ENCODE data around the gene SKA3.
"Not testable (repeated sequence)": the region's sequence is repeated elsewhere in the genome, so short reads cannot be mapped to it uniquely, and the experiment has no call there.

Gene SKA3

DNA sequence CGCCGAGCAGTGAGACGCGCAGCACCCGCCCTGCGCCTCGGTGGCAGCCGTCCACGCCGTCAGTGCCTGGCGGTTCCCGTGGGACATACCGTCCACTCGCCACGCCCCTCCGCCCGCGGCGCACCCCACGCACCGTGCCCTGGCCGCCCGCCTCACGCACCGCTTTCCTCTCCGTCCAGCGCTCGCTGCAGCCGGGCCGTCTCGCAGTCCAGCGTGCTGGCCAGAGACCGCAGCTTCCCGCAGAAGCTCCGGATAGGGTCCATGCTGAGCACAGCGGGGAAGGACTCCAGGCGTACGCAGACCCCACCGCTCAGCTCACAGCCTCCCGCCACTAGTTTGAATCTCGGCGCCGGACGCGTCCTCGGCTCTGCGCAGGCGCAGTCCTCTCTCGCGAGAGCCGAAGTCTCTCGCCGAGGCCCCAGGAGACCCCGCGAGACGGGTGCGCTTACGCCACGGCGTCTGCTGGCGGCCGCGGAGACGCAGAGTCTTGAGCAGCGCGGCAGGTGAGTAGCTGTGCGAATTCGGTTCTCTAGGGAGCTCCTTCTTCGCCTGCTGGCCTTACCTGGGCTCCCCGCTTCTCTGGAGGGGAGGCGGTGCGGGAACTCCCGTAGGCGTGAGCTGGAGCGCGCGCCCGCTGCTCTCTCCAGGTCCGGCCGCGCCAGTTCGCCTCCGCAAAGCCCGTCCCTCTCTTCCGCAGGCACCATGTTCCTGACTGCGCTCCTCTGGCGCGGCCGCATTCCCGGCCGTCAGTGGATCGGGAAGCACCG, at the start of gene SKA3, which contains the start of gene MRPL57:
TSS of gene SKA3 (minus strand) at position 338 of the 767 bp plus-strand sequence. CDS start at position 263, 75 bp downstream.
TSS of gene MRPL57 (plus strand) at position 444 of the 767 bp plus-strand sequence. CDS start at position 703, 259 bp downstream.
- peak; percentile 87 to 90 (median 87) for DNase-seq (ENCODE audit: low read depth in 3 of 3)

DNA sequence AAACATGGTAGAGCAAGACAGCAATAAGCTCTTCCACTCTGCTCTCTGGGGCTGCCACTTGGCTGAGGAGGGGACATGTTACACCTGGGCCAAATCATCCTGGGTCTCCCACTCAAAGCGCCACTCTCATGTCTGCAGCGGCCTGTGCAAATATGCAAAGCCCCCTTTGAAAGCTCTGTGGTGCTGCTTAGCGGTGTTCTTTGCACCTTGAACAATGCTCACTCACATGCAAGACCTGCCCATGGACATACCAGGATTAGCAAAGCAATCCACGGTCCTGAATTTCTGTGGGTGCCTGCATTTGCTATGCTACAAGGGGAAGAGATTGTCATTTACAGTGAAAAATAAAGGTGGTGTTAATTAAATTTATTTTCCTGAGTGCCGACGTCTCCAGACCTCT, 48.7 kb upstream of the SKA3 start:
- no peak for DNase-seq (ENCODE audit: low read depth in 3 of 3)

DNA sequence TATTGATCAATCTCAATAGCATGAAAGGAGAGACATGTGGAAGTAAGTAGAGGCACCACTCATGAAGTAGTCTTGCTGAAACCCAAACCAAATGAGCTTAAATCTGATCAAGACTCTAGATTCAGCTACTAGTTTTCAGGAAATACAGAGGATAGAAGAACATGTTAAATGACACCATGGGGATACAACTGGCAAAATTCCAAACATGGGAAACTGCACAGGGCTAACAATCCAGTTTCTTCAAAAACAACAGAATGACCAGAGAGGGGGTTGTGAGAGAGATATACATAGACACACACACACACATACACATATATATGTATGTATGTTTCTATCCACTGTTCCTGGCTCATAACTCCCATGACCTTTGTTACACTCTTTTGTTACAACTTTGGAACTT, 44.9 kb upstream of the SKA3 start:
- DNase-seq (ENCODE audit: low read depth in 3 of 3), result no peak

- DNase-seq (ENCODE audit: low read depth in 3 of 3), result not testable (repeated sequence)
Observed at GRCh38 chr13:21219716-21220115, 43.4 kb upstream of the SKA3 start.

DNA sequence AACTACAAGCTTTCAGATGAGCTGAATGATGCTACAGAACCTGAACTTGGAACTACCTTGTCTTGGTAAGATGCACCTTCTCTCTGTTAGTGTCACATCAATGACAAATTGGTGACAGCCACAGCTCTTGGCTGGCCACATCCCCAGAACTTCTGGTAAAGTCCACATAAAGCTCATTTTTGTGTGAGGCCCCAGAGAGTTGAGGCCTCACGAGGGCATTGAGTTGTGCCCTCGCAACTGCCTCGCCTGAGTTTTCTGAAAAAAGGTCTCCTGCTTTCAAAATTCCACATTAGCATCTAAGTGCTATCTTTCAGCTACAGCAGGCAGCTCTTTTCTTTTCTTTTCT, 42.7 kb upstream of the SKA3 start:
- no peak for DNase-seq (ENCODE audit: low read depth in 3 of 3)

- no peak for DNase-seq (ENCODE audit: low read depth in 3 of 3)
Observed at GRCh38 chr13:21218351-21219035, 42.1 kb upstream of the SKA3 start.

DNA sequence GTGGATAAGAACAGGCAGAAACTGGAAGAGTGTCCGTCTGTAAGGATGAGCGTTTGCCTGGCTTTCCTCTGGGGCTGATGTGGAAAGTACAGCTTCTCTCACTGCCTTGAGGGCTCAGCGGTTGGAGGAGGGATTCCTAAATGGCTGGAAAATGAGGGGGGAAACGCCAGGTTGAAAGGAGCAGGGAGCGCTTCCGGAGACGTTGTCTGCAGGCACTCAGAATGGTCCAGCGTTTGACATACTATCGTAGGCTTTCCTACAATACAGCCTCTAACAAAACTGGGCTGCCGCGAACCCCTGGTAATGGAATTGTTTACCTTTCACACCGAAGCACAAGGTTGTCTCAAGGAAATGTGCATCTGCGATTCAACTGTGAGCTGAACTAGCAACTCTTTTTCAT, 40.0 kb upstream of the SKA3 start:
- DNase-seq (ENCODE audit: low read depth in 3 of 3), result no peak

DNA sequence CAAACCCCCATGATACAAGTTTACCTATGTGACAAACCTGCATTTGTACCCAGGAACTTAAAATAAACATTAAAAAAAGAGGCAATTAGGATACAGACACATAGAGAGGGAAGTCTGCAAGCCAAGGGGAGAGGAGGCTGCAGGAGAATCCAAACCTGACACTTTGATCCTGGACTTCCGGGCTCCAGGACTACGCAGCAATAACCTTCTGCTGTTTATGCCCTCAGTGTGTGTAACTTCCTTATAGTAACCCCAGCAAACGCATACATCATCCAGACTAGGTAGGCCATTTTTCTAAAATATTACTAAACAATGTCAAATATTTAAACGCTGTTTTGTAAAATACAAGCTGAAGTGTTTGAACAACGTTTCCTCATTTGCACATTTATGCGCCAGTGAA, 39.1 kb upstream of the SKA3 start:
- not testable (repeated sequence) for DNase-seq (ENCODE audit: low read depth in 3 of 3)

DNA sequence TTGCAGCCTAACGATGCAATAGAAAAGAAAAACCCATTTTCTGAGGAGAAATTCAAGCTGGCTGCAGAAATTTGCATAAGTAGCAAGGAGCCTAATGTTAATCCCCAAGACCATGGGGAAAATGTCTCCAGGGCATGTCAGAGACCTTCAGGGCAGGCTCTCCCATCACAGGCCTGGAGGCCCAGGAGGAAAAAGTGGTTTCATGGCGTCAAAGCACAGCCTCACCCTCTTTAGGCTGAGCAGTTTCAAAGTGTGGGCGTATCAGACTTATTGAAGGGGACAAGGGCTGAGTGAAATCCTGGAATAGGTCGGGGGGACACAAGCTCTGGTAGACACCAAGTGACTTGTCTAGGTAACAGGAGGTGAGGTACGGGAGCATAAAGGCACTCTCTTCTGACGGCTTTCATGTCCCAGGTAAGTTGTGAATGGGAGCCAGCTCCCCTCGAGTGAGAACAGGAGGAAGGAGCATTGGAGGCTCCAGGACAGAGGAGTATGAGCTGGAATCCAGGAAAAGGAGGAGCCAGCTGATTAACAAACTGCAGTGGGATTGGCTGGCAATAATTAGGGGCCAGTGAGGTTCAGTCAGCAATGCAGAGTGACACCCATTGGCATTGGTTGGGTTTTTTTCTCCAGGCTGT, 35.9 kb upstream of the SKA3 start:
- DNase-seq (ENCODE audit: low read depth in 3 of 3), result no peak

DNA sequence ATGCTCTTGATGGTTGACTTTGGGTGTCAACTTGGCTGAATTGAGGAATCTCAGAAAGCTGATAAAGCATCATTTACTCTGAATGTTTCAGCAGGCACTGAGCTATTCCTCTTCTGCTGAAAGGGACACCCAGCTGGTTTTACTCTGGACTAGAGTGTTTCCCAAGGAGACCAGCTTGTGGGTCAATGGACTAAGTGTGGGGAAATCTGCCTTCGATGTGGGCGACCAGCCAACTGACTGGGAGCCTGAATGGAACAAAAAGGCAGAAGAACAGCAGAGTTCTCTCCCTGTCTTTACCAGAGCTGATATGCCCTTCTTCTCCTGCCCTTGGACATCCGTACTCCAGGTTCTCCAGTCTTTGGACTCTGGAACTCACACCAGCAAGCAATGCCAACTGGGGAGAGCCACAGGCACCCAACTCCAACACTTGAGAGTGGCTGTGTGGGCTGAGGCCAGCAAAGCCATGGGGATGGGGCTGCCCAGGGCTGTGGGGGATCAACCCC, 32.4 kb upstream of the SKA3 start:
- no peak for DNase-seq (ENCODE audit: low read depth in 3 of 3)

DNA sequence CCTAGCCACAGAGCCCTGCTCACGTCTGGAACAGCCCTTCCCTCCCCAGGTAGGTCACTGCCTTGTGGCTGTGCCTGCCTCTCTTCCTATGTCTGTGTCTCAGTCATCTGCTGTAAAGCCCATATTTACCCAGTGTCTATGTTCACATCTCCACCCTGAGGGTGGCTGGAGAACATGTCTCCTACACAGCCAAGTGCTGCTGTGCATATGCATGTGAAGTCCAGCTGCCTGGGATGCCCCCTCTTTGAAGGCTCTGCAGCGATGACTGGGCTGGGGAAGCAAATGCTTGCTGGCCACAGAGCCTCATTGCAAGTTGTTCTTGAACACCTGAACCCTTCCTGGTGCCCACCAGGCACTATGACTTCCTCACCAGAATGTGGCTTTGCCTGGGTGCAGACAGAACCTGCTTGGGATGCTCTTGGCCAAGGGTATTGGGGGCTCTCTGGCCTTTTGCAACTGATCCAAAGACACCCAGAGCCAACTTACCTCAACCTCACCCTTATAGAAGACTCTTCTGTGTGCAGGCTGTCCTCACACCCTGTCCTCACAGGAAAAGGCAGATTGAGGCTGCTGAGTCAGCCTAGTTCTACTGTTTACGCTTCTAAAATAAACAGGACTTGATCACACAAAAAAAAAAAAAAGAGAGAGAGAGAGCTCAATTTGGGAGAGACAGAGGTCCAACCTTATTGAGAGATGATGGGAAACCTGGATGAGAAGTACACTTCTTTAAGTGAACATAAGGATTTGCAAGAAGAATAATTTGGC, 26.6 kb upstream of the SKA3 start:
- DNase-seq (ENCODE audit: low read depth in 3 of 3), result no peak

- not testable (repeated sequence) for DNase-seq (ENCODE audit: low read depth in 3 of 3)
Observed at GRCh38 chr13:21201456-21202190, 25.3 kb upstream of the SKA3 start.

GRCh38 chr13:21198391-21198790, 22.0 kb upstream of the SKA3 start:
- not testable (repeated sequence) for DNase-seq (ENCODE audit: low read depth in 3 of 3)

DNA sequence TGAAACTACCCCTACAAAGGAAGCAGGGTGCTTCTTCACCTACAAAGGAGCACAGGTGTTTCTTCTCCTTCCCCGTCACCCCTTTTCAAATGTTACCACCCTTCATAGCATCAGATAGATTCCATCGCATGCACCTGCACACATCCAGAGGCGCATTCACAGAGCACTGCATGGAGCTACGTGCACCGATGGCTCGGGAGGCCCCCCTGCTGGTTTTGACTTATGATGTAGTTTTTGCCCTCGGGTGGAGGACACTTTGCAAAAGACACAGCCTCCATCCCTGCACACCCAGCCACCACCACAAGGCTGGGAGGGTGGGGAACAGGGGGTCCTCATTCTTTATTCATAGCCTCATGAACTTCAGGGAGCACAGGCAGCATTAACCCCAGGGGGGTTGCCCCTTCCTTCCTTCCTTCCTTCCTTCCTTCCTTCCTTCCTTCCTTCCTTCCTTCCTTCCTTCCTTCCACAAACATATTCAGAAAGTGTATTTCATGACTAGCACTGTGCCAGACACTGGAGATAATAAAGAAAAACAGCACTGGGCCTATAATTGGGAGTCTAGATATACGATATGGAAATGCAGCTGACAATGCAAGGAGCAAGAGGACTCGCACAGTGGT, 21.4 kb upstream of the SKA3 start:
- not testable (repeated sequence) for DNase-seq (ENCODE audit: low read depth in 3 of 3)

DNA sequence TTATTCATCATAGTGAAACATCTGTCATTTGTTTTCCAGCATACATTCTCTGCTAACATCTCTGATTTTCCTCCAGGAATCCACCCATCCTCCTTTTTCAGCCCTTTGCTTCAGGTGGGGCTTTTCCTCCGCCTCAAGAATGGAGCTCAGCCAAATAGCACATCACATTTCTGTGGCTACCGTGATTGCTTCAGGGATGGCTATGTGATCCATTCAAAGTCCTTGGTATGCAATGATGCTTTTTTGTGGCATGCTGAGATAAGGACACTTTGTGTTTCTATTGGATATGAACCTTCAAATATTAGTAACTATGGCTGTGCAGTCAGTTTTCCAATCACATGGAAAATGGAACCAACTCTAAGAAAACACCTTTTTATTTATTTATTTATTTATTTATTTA, 18.4 kb upstream of the SKA3 start:
- DNase-seq (ENCODE audit: low read depth in 3 of 3), result not testable (repeated sequence)

GRCh38 chr13:21186410-21186809, 10.1 kb upstream of the SKA3 start:
- DNase-seq (ENCODE audit: low read depth in 3 of 3), result not testable (repeated sequence)

- DNase-seq (ENCODE audit: low read depth in 3 of 3), result no peak
Observed at GRCh38 chr13:21181671-21182070, 5.3 kb upstream of the SKA3 start.

GRCh38 chr13:21176982-21177284, 581 bp upstream of the SKA3 start:
- DNase-seq (ENCODE audit: low read depth in 3 of 3), result no peak

DNA sequence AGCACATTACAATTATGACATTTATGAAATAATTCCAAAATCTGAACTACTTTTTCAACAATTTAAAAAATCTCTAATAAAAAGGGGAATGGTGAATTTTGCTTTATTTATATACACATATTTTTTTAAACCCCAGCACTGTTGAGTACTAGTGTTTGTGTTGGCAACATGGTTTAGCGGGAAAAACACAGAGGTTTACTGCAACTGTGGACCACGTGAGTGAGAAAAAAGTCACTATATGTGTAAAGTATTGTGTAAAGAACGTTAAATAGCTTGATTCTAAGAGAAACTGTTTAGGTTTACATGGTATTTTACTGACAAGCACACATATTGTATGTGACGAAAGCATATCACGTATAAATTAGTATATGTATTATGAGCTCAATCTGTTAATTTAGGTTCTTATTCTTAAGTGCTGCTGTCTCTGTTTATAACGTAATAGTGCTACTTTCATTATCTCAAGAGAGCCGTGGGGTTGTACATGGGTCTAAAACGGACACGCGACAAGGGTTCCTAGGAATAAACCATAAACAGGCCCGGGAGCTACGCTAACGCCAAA, 617 bp downstream of the SKA3 start:
- no peak for DNase-seq (ENCODE audit: low read depth in 3 of 3)

DNA sequence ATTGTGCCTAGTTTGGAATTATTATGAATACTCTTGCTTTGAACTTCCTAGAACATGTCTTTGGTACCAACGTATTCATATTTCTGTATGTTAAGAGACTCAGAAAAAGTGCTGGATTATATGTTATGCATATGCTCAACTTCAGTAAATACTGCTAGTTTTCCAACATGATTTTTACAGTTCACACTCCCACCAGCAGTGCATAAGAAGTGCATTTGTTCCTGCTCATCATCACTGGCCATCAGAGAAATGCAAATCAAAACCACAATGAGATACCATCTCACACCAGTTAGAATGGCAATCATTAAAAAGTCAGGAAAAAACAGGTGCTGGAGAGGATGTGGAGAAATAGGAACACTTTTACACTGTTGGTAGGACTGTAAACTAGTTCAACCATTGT, 2.6 kb downstream of the SKA3 start:
- DNase-seq (ENCODE audit: low read depth in 3 of 3), result not testable (repeated sequence)
